GM19328 (cell line): ENCODE results near the gene GPR162.

Source experiments
- ATAC-seq: cut with Tn5 transposase; IDR thresholded peaks from one replicate; pipeline ENCODE4 v1.9.1; 2021; ENCODE audit warnings: mild to moderate bottlenecking, moderate library complexity; ENCODE audit not compliant: unreplicated experiment

The GPR162 gene

GRCh38 chr12:6822426-6823135, 960 bp downstream of the GPR162 start:
- ATAC-seq = no peak

GRCh38 chr12:6823182-6824084, 1.8 kb downstream of the GPR162 start:
- ATAC-seq = no peak

- ATAC-seq = no peak
Observed at GRCh38 chr12:6824085-6824775, 2.6 kb downstream of the GPR162 start.

GRCh38 chr12:6824901-6825381, 3.3 kb downstream of the GPR162 start:
- no peak for ATAC-seq

GRCh38 chr12:6825398-6826124, 3.9 kb downstream of the GPR162 start:
- ATAC-seq = no peak

GRCh38 chr12:6826125-6826733, 4.6 kb downstream of the GPR162 start:
- ATAC-seq = no peak

GRCh38 chr12:6826734-6827436, 5.3 kb downstream of the GPR162 start:
- no peak for ATAC-seq

GRCh38 chr12:6827437-6827911, 5.9 kb downstream of the GPR162 start:
- ATAC-seq = no peak

- ATAC-seq = no peak
Observed at GRCh38 chr12:6827982-6828780, 6.6 kb downstream of the GPR162 start, which contains the start of gene P3H3. Gene P3H3 (plus strand): TSS chr12:6828407. CDS start chr12:6828441, 34 bp downstream.

GRCh38 chr12:6828781-6829535, 7.3 kb downstream of the GPR162 start:
- ATAC-seq = no peak

GRCh38 chr12:6829536-6830220, 8.1 kb downstream of the GPR162 start:
- no peak for ATAC-seq

GRCh38 chr12:6830286-6830890, 8.8 kb downstream of the GPR162 start:
- ATAC-seq = no peak

- no peak for ATAC-seq
Observed at GRCh38 chr12:6830999-6831398, 9.4 kb downstream of the GPR162 start.

- no peak for ATAC-seq
Observed at GRCh38 chr12:6831450-6831995, 9.9 kb downstream of the GPR162 start.

GRCh38 chr12:6832125-6832524, 10.5 kb downstream of the GPR162 start:
- no peak for ATAC-seq

- ATAC-seq = no peak
Observed at GRCh38 chr12:6833189-6833890, 11.7 kb downstream of the GPR162 start.
